Rectal smooth muscle tissue (tissue), 1 donor: ENCODE results near the gene TTC28.

Experiments
- H3K27ac ChIP-seq: one replicate; pipeline ENCODE4 v1.7.0; 2013; ENCODE audit warnings: low read depth, low read length, inconsistent platforms
- H3K27me3 ChIP-seq: one replicate; pipeline ENCODE4 v1.7.0; 2013; ENCODE audit warnings: low read length; ENCODE audit not compliant: control insufficient read depth, insufficient read depth
- H3K36me3 ChIP-seq: one replicate; pipeline ENCODE4 v1.7.0; 2013; ENCODE audit warnings: low read length; ENCODE audit not compliant: control insufficient read depth, insufficient read depth
- H3K4me1 ChIP-seq: one replicate; pipeline ENCODE4 v1.7.0; 2013; ENCODE audit warnings: low read length; ENCODE audit not compliant: control insufficient read depth, insufficient read depth
- H3K4me3 ChIP-seq: one replicate; pipeline ENCODE4 v1.7.0; 2013; ENCODE audit warnings: low read length
- H3K9ac ChIP-seq: one replicate; pipeline ENCODE4 v1.7.0; 2013; ENCODE audit warnings: low read length

TTC28 gene

GRCh38 chr22:28188178-28188879 is 491.3 kb downstream of the TTC28 start:
- H3K9ac ChIP-seq: no peak overlapping the region
- no peak overlapping the region for H3K4me3 ChIP-seq
- H3K27ac ChIP-seq: no peak overlapping the region
- peaks cover 2% of the 10 kb centered on the region for H3K4me1 ChIP-seq
- H3K36me3 ChIP-seq: no peaks in the 10 kb centered on the region
- H3K27me3 ChIP-seq: no peaks in the 10 kb centered on the region

DNA sequence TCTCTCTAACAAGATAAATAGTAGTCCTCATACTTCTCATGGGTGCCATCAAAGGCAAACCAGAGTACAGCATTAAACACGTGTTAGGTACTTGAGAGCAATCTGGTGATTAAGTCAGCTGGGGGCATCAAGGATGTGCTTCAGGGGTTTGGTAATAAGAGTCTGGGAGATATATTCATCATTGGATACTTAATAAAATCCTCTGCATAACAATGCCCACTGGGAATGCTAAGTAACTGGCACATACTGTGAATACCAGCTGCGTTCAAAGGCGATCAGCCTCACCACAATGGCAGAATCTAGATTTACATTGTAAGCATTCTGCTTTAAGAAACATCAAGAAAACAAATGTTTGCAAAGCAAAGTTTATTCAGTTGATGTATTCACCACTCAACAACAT is 492.0 kb downstream of the TTC28 start:
- no peak overlapping the region for H3K9ac ChIP-seq
- H3K27ac ChIP-seq: no peak overlapping the region
- H3K4me1 ChIP-seq: peaks cover 2% of the 10 kb centered on the region
- H3K4me3 ChIP-seq: no peak overlapping the region
- H3K36me3 ChIP-seq: no peaks in the 10 kb centered on the region
- no peaks in the 10 kb centered on the region for H3K27me3 ChIP-seq

GRCh38 chr22:28186641-28187040 is 493.0 kb downstream of the TTC28 start:
- H3K27ac ChIP-seq: no peak overlapping the region
- no peaks in the 10 kb centered on the region for H3K27me3 ChIP-seq
- H3K4me1 ChIP-seq: peaks cover 8% of the 10 kb centered on the region
- H3K36me3 ChIP-seq: no peaks in the 10 kb centered on the region
- no peak overlapping the region for H3K4me3 ChIP-seq
- no peak overlapping the region for H3K9ac ChIP-seq

- Histone ChIP-seq H3K4me3 (no peak overlapping the region), H3K27ac (no peak overlapping the region), H3K36me3 (no peaks in the 10 kb centered on the region), H3K9ac (no peak overlapping the region), H3K4me1 (peaks cover 17% of the 10 kb centered on the region), H3K27me3 (no peaks in the 10 kb centered on the region)
Observed at GRCh38 chr22:28185130-28185529, 494.5 kb downstream of the TTC28 start.

DNA sequence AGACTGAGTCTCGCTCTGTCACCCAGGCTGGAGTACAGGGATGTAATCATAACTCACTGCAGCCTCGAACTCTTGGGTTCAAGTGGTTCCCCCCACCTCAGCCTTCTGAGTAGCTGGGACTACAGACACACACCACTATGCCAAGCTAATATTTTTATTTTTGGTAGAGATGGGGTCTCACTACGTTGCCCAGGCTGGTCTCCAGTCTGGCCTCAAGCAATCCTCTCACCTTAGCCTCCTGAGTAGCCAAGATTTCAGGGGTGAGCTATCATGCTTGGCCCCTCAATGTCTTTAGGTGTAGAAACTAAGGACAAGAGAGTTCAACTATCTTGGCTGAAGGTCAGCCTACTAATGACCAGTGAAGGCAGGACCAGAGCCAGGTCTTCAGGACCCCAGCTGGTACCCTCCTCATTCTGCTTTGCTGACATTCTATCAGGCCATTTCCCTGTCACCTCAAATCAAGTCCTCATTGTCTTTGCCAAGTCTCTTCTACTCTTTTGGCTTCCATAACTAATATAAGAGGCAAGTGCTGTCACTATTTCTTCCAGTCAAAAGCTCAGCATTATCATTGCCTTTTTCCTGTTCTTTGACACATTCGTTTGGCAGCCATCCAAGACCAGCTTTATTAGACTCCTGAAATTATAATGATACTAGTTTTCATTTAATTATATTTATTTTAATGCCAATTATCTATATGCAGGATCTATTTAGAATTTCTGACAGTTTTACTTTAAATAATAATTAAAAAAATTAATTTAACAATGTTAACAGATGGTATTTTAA is 496.4 kb downstream of the TTC28 start:
- no peaks in the 10 kb centered on the region for H3K27me3 ChIP-seq
- H3K27ac ChIP-seq: no peak overlapping the region
- no peaks in the 10 kb centered on the region for H3K36me3 ChIP-seq
- H3K4me1 ChIP-seq: peaks cover 17% of the 10 kb centered on the region
- H3K4me3 ChIP-seq: no peak overlapping the region
- H3K9ac ChIP-seq: no peak overlapping the region

DNA sequence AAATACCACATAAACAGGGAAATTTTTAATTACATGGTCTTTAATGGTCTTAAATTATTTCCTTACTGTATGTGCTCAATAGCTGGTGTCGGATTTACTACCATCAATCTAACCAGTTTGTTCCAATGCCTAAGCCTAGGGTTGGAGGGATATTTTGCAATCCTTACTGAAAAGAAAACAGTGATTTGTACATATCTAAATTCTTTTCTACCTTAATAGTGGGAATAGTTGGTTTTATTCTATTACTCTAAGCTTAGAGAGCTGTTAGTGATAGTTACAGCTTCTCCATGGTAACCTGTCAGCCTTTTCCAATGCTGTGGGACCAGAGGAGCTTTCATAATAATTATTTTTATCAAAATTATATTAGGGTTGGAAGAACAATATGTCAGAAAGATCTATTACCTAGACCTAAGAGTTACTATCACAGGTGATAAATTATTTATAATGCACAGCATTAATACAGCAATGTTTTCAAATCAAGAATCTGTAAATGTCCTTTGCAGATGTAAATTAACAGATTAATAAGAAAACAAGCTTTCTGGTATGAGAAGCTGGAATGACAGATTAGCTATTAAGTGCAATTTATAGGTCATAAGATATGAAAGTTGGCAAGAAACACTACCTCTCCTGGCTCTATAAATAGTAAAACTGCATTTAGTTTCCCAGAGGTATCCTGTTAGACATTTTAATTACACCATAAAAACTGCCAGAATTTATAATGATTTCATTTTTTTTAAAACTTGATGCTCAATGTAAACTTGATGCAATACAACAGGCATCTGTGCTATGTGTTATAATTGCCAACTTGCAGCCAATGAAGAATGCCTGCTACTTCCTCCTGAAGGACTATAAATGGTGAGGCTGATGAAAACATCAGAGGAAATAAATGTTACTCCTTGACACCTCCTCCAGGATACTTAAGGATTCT is 498.6 kb downstream of the TTC28 start:
- peaks cover 15% of the 10 kb centered on the region for H3K4me1 ChIP-seq
- no peaks in the 10 kb centered on the region for H3K27me3 ChIP-seq
- H3K27ac ChIP-seq: no peak overlapping the region
- H3K4me3 ChIP-seq: no peak overlapping the region
- H3K9ac ChIP-seq: no peak overlapping the region
- no peaks in the 10 kb centered on the region for H3K36me3 ChIP-seq

DNA sequence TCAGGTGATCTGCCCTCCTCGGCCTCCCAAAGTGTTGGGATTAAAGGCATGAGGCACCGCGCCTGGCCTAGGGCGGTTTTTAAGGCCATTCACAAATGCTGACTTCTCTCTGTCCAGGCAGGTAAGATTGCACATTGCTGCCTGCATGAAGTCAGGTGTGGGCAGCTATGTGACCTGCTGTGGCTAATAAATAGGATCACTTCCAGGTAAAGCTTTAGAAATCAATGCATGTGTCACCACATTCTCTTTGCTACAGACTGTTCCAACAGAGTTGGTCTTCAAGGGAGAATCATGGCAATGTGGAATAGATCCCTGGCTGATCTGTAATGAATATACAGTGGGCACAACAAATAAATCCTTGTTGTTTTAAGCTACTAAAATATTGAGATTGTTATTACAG is 500.2 kb downstream of the TTC28 start:
- no peaks in the 10 kb centered on the region for H3K27me3 ChIP-seq
- no peaks in the 10 kb centered on the region for H3K36me3 ChIP-seq
- H3K9ac ChIP-seq: no peak overlapping the region
- H3K4me3 ChIP-seq: no peak overlapping the region
- H3K4me1 ChIP-seq: peaks cover 15% of the 10 kb centered on the region
- no peak overlapping the region for H3K27ac ChIP-seq

DNA sequence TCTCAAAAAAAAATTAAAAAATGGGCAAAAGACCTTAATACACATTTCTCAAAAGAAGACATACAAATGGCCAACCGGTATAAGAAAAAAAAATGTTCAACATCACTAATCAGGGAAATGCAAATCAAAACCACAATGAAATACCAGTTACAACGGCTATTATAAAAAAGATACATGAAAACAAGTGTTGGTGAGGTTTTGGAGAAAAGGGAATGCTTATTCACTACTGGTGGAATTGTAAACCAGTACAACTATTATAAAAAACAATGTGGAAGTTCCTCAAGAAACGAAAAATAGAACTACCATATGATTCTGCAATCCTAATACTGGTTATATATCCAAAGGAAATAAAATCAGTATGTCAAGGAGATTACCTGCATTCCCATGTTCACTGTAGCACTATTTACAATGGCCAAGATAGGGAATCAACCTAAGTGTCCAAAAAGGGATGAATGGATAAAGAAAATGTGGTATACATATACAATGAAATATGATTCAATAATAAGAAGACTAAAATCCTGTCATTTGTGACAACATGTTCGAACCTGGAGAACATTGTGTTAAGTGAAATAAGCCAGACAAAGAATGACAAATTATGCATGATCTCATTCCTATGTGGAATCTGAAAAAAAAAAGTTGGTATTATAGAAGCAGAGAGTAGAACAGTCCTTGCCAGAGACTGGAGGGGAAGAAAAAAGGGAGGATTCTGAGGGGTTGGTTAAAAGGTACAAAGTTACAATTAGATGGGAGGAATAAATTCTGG is 503.7 kb downstream of the TTC28 start:
- Histone ChIP-seq H3K27ac (no peak overlapping the region), H3K27me3 (no peaks in the 10 kb centered on the region), H3K9ac (no peak overlapping the region), H3K4me3 (no peak overlapping the region), H3K36me3 (no peaks in the 10 kb centered on the region), H3K4me1 (peaks cover 7% of the 10 kb centered on the region)

DNA sequence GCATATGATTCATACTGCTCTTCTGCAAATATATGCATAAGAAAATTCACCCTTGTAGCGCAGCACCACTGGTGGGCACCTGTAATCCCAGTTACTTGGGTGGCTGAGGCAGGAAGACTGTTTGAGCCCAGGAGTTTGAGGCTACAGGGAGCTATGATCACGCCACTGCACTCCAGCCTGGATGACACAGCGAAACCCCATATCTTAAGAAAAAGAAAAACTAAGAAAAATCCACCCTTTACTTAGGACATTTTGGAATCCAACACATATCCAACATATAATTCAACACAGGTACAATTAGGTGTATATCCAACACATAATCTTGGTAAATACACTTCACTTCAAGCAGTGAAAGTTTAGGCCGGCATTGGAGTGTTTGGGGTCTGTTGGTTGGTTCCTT is 505.1 kb downstream of the TTC28 start:
- H3K4me1 ChIP-seq: peaks cover 4% of the 10 kb centered on the region
- H3K9ac ChIP-seq: no peak overlapping the region
- H3K27me3 ChIP-seq: no peaks in the 10 kb centered on the region
- H3K36me3 ChIP-seq: no peaks in the 10 kb centered on the region
- H3K4me3 ChIP-seq: no peak overlapping the region
- H3K27ac ChIP-seq: no peak overlapping the region

DNA sequence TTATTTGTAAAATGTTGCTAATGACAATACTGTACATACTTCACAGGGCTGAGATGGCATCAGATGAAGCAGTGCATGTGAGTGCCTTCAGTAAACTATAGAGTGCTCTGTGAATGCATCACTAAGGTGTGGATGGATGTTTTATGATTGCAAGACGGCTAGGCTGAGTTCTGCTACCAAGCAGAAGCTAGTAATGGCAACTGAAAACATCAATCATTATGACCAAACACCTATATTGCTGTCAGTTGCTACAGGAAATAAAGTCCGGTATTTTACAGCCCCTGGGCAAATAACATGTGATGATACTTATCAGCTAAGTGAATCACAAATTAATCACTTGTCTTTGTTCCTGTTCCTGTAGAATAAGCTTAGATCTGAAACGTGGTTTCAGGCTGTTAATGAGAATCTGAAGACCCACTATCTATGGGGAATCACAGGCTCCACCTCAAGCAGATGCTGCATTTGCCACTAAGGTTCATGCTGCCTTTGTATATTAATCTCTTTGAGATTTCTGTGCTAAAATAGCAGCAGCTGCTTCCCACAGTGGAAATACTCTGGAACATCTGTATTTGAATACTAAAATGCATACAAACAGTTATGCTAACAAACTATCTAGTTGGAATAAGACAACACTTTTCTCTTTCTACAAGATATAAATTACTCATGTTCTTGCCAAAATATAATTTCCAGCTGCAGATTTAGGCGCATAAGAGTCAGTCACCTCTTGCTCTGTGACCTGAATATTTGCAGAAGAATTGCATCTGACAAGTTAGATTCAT is 506.6 kb downstream of the TTC28 start:
- Histone ChIP-seq H3K9ac (no peak overlapping the region), H3K4me1 (peaks cover 4% of the 10 kb centered on the region)

DNA sequence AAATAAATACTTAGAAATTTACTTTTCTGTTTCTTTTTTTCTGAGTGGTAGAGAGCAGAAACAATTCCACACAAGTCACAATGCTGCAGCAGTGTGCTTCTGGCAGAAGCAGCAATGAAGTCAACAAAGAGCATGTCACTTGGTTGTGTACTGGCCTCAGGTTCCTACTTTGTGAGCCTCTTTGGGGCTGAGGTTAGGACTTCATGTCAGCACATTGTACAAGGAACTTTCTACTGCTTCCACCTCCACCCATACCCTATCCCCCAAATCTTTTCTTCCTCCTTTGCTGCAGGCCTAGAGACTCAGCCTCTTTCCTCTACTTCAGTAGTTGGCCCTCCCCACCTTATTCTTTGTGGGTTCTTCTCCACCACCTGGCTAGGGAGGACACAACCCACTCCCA is 507.9 kb downstream of the TTC28 start:
- Histone ChIP-seq H3K9ac (no peak overlapping the region), H3K27me3 (no peaks in the 10 kb centered on the region), H3K4me3 (no peak overlapping the region), H3K4me1 (peaks cover 4% of the 10 kb centered on the region), H3K36me3 (no peaks in the 10 kb centered on the region), H3K27ac (no peak overlapping the region)

More for the DNA sequence above, 506.6 kb downstream of the TTC28 start:
- Histone ChIP-seq H3K36me3 (no peaks in the 10 kb centered on the region), H3K4me3 (no peak overlapping the region), H3K27ac (no peak overlapping the region), H3K27me3 (no peaks in the 10 kb centered on the region)
